Activated naive CD8-positive, alpha-beta T cell treated with anti-CD3 and anti-CD28 coated beads, Interleukin-2, amount 50 U/mL, for 24 hours (primary cell): ENCODE data around the gene HTR1B.

ENCODE experiments used
- ATAC-seq: fragments of 150-1000 bp; cut with Tn5 transposase; one replicate; pipeline ENCODE4 v1.10.0; 2021
- DNase-seq: peaks from one replicate; pipeline ENCODE4 v3.0.0; 2021
- H3K27ac Mint-ChIP-seq: one replicate; pipeline ENCODE4 v1.8.0; 2021; ENCODE audit warnings: mild to moderate bottlenecking, mixed read lengths
- H3K27me3 Mint-ChIP-seq: one replicate; pipeline ENCODE4 v1.8.0; 2021; ENCODE audit warnings: mixed read lengths
- H3K36me3 Mint-ChIP-seq: one replicate; pipeline ENCODE4 v1.8.0; 2021; ENCODE audit warnings: low read depth, mixed read lengths
- H3K4me1 Mint-ChIP-seq: one replicate; pipeline ENCODE4 v1.8.0; 2021; ENCODE audit warnings: mixed read lengths
- H3K4me3 Mint-ChIP-seq: one replicate; pipeline ENCODE4 v1.8.0; 2021; ENCODE audit warnings: mild to moderate bottlenecking, moderate library complexity, mixed read lengths
- H3K9me3 Mint-ChIP-seq: one replicate; pipeline ENCODE4 v1.8.0; 2021; ENCODE audit warnings: mixed read lengths

Gene HTR1B

GRCh38 chr6:77440206-77440976 lies 22.9 kb downstream of the HTR1B start:
- peaks cover 3% of the 10 kb centered on the region for H3K9me3 Mint-ChIP-seq
- no peaks in the 10 kb centered on the region for H3K4me1 Mint-ChIP-seq
- DNase-seq (no peak), ATAC-seq (no peak)
- H3K27me3 Mint-ChIP-seq = no peaks in the 10 kb centered on the region
- no peak overlapping the region for H3K27ac Mint-ChIP-seq
- H3K36me3 Mint-ChIP-seq = no peaks in the 10 kb centered on the region
- H3K4me3 Mint-ChIP-seq = no peak overlapping the region

- ATAC-seq (no peak), DNase-seq (no peak)
- H3K27ac Mint-ChIP-seq = no peak overlapping the region
- H3K4me1 Mint-ChIP-seq = no peaks in the 10 kb centered on the region
- H3K36me3 Mint-ChIP-seq = no peaks in the 10 kb centered on the region
- peaks cover 2% of the 10 kb centered on the region for H3K27me3 Mint-ChIP-seq
- peaks cover 2% of the 10 kb centered on the region for H3K9me3 Mint-ChIP-seq
- H3K4me3 Mint-ChIP-seq = no peak overlapping the region
These were observed 29.4 kb downstream of the HTR1B start for GRCh38 chr6:77433888-77434287.

- no peaks in the 10 kb centered on the region for H3K9me3 Mint-ChIP-seq
- no peaks in the 10 kb centered on the region for H3K4me1 Mint-ChIP-seq
- H3K36me3 Mint-ChIP-seq = no peaks in the 10 kb centered on the region
- ATAC-seq = no peak
- no peak for DNase-seq
- H3K27ac Mint-ChIP-seq = no peak overlapping the region
- no peak overlapping the region for H3K4me3 Mint-ChIP-seq
- peaks cover 2% of the 10 kb centered on the region for H3K27me3 Mint-ChIP-seq
These were observed 32.8 kb downstream of the HTR1B start for GRCh38 chr6:77430504-77430903.

GRCh38 chr6:77425671-77426070 lies 37.6 kb downstream of the HTR1B start:
- DNase-seq (no peak), ATAC-seq (no peak)
- Mint-ChIP-seq H3K9me3 (peaks cover 4% of the 10 kb centered on the region), H3K4me1 (no peaks in the 10 kb centered on the region), H3K4me3 (no peak overlapping the region), H3K27ac (no peak overlapping the region), H3K27me3 (peaks cover 2% of the 10 kb centered on the region), H3K36me3 (no peaks in the 10 kb centered on the region)

GRCh38 chr6:77425216-77425615 lies 38.1 kb downstream of the HTR1B start:
- H3K27me3 Mint-ChIP-seq = peaks cover 2% of the 10 kb centered on the region
- H3K27ac Mint-ChIP-seq = no peak overlapping the region
- H3K4me1 Mint-ChIP-seq = no peaks in the 10 kb centered on the region
- H3K36me3 Mint-ChIP-seq = no peaks in the 10 kb centered on the region
- ATAC-seq (no peak), DNase-seq (no peak)
- no peak overlapping the region for H3K4me3 Mint-ChIP-seq
- H3K9me3 Mint-ChIP-seq = peaks cover 6% of the 10 kb centered on the region

- H3K36me3 Mint-ChIP-seq = no peaks in the 10 kb centered on the region
- H3K27me3 Mint-ChIP-seq = no peaks in the 10 kb centered on the region
- peaks cover 6% of the 10 kb centered on the region for H3K9me3 Mint-ChIP-seq
- no peaks in the 10 kb centered on the region for H3K4me1 Mint-ChIP-seq
- no peak overlapping the region for H3K4me3 Mint-ChIP-seq
- H3K27ac Mint-ChIP-seq = no peak overlapping the region
- DNase-seq (no peak), ATAC-seq (no peak)
These were observed 38.5 kb downstream of the HTR1B start for GRCh38 chr6:77424761-77425160.

- no peak overlapping the region for H3K27ac Mint-ChIP-seq
- H3K27me3 Mint-ChIP-seq = no peaks in the 10 kb centered on the region
- DNase-seq = no peak
- no peak for ATAC-seq
- no peaks in the 10 kb centered on the region for H3K36me3 Mint-ChIP-seq
- no peak overlapping the region for H3K4me3 Mint-ChIP-seq
- peaks cover 7% of the 10 kb centered on the region for H3K9me3 Mint-ChIP-seq
- no peaks in the 10 kb centered on the region for H3K4me1 Mint-ChIP-seq
These were observed 46.5 kb downstream of the HTR1B start for GRCh38 chr6:77416839-77417238.

- Mint-ChIP-seq H3K9me3 (peaks cover 6% of the 10 kb centered on the region), H3K4me1 (no peaks in the 10 kb centered on the region), H3K27me3 (no peaks in the 10 kb centered on the region), H3K27ac (no peak overlapping the region), H3K36me3 (no peaks in the 10 kb centered on the region), H3K4me3 (no peak overlapping the region)
- DNase-seq (no peak), ATAC-seq (no peak)
These were observed 47.6 kb downstream of the HTR1B start for GRCh38 chr6:77415706-77416105.
